Measurements from ENCODE around the gene PICALM.

PICALM gene

GRCh38 chr11:85913513-85913912 is 155.4 kb downstream of the PICALM start:
- DNase-seq (ENCODE audit: insufficient read length, low spot score) = no peak
- no peak for TF ChIP-seq CTCF (IDR thresholded peaks at IDR 0.05; ENCODE audit: insufficient read depth, missing control alignments)
- FAIRE-seq = no peak

DNA sequence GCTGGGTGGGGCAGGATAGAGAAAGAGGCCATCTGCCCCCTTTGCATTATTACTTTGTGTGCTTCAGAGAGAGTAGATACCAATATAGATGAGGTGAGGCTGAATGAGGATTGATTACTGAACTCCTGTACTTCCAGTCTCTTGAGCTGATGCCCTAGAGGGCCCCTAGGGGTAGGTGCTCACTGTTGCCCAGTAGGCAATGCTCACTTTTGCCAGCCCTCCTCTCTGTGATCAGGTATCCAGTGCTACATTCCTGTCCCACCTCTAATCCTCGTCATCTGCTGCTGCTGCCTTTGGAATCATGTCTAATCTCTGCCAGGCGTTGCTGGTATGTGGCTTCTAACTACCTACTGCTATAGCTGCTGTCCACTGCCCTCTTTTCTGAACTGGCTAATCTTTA is 156.5 kb downstream of the PICALM start:
- DNase-seq (ENCODE audit: insufficient read length, low spot score) (no peak), FAIRE-seq (no peak)
- no peak for TF ChIP-seq CTCF (IDR thresholded peaks at IDR 0.05; ENCODE audit: insufficient read depth, missing control alignments)

Data from D721Med (cell line).